IMR-90 (cell line): ENCODE data around the gene EFCC1. TPM values are rescaled to one million over a fixed set of nuclear protein-coding genes. Genes with fewer than 3 reads are reported as not detected.

Experiments
- ATAC-seq: fragments of 200-7000 bp; cut with Tn5 transposase; 2 replicates; pipeline ENCODE4 v1.9.1; 2020; ENCODE audit warnings: low read depth, mild to moderate bottlenecking, moderate library complexity
- BruUV-seq: library from RNA; stranded (reverse); fragments of 400-500 nt; replicated peaks from 2 replicates; lab custom pipeline; 2021; lab: Mats Ljungman, UMichigan
- CTCF ChIA-PET: fragments of 300-600 bp; formaldehyde crosslinking; extraction: SDS; loops from one replicate; lab custom pipeline; 2021; ENCODE audit warnings: antibody characterized with exemption; lab: Yijun Ruan, JAX
- POLR2A ChIA-PET: fragments of 300-600 bp; sonication (Branson Sonifier 250); formaldehyde crosslinking; loops from one replicate; lab custom pipeline; 2022; ENCODE audit warnings: antibody characterized with exemption; ENCODE audit not compliant: unreplicated experiment; lab: Charles Lee
- DNase-seq: peaks from one replicate; pipeline ENCODE4 v3.0.0; 2013
- H2AFZ ChIP-seq: replicated peaks from 2 replicates; pipeline ENCODE3; 2013; ENCODE audit warnings: low read length, mild to moderate bottlenecking; ENCODE audit not compliant: poor library complexity
- H2AK5ac ChIP-seq: 2 replicates; pipeline ENCODE4 v1.6.1; 2013; ENCODE audit warnings: low read depth, low read length, inconsistent platforms
- H2AK9ac ChIP-seq: replicated peaks from 2 replicates; pipeline ENCODE3; 2013; ENCODE audit warnings: mild to moderate bottlenecking, low read depth, low read length, moderate library complexity; ENCODE audit not compliant: poor library complexity
- H2BK120ac ChIP-seq: 2 replicates; pipeline ENCODE4 v1.6.1; 2013; ENCODE audit warnings: low read depth, low read length, inconsistent platforms
- H2BK15ac ChIP-seq: 3 replicates; pipeline ENCODE4 v1.6.1; 2013; ENCODE audit warnings: low read depth, low read length, inconsistent platforms
- H2BK20ac ChIP-seq: 2 replicates; pipeline ENCODE4 v1.6.1; 2013; ENCODE audit warnings: low read depth, mild to moderate bottlenecking, inconsistent platforms, low read length, moderate library complexity
- H2BK5ac ChIP-seq: 2 replicates; pipeline ENCODE4 v1.6.1; 2013; ENCODE audit warnings: mild to moderate bottlenecking, low read depth, low read length, inconsistent platforms; ENCODE audit not compliant: poor library complexity, severe bottlenecking
- H3K14ac ChIP-seq: replicated peaks from 2 replicates; pipeline ENCODE4 v1.6.1; 2013; ENCODE audit warnings: low read depth, low read length, inconsistent platforms
- H3K18ac ChIP-seq: 2 replicates; pipeline ENCODE4 v1.6.1; 2013; ENCODE audit warnings: low read depth, low read length, control low read depth
- H3K23ac ChIP-seq: 2 replicates; pipeline ENCODE4 v1.6.1; 2013; ENCODE audit warnings: low read depth, low read length, inconsistent platforms
- H3K27ac ChIP-seq: 2 replicates; pipeline ENCODE4 v1.5.1; 2013; ENCODE audit warnings: mild to moderate bottlenecking, control low read depth, low read length; ENCODE audit not compliant: insufficient read depth
- H3K27me3 ChIP-seq: 2 replicates; pipeline ENCODE4 v1.6.1; 2013; ENCODE audit warnings: low read length; ENCODE audit not compliant: control insufficient read depth, insufficient read depth
- H3K36me3 ChIP-seq: 2 replicates; pipeline ENCODE4 v1.6.1; 2013; ENCODE audit warnings: low read length, mixed read lengths; ENCODE audit not compliant: control insufficient read depth, insufficient read depth
- H3K4ac ChIP-seq: 2 replicates; pipeline ENCODE4 v1.6.1; 2013; ENCODE audit warnings: low read depth, low read length, inconsistent platforms
- H3K4me1 ChIP-seq: 2 replicates; pipeline ENCODE4 v1.6.1; 2013; ENCODE audit warnings: low read length, mixed read lengths; ENCODE audit not compliant: control insufficient read depth, insufficient read depth
- H3K4me2 ChIP-seq: 2 replicates; pipeline ENCODE4 v1.6.1; 2013; ENCODE audit warnings: low read depth, mild to moderate bottlenecking, control low read depth, low read length, moderate library complexity
- H3K4me3 ChIP-seq: 2 replicates; pipeline ENCODE4 v1.5.1; 2013; ENCODE audit warnings: low read depth, mild to moderate bottlenecking, control low read depth, low read length, moderate library complexity; ENCODE audit not compliant: insufficient read depth
- H3K56ac ChIP-seq: 2 replicates; pipeline ENCODE4 v1.6.1; 2013; ENCODE audit warnings: low read length, inconsistent platforms; ENCODE audit not compliant: insufficient read depth; ENCODE audit errors: extremely low read depth
- H3K79me1 ChIP-seq, 2 experiments: 2 replicates each; pipeline ENCODE4 v1.6.1; 2013; ENCODE audit warnings: low read length in 2 of 2, inconsistent platforms in 1 of 2, low read depth in 1 of 2
- H3K9ac ChIP-seq: 2 replicates; pipeline ENCODE4 v1.6.1; 2013; ENCODE audit warnings: low read depth, low read length, control low read depth
- H3K9me1 ChIP-seq: 2 replicates; pipeline ENCODE4 v1.6.1; 2013; ENCODE audit warnings: low read length, inconsistent platforms; ENCODE audit not compliant: insufficient read depth
- H3K9me3 ChIP-seq: 2 replicates; pipeline ENCODE4 v1.6.1; 2013; ENCODE audit warnings: low read length; ENCODE audit not compliant: control insufficient read depth, insufficient read depth
- H4K20me1 ChIP-seq: 2 replicates; pipeline ENCODE4 v1.6.1; 2013; ENCODE audit warnings: low read length, inconsistent platforms; ENCODE audit not compliant: insufficient read depth
- H4K5ac ChIP-seq: 2 replicates; pipeline ENCODE4 v1.6.1; 2013; ENCODE audit warnings: mild to moderate bottlenecking, low read depth, low read length, control low read depth
- H4K8ac ChIP-seq, 2 experiments: 2 replicates each; pipeline ENCODE4 v1.6.1; 2013; ENCODE audit warnings: low read depth in 2 of 2, low read length in 2 of 2, control low read depth in 1 of 2, inconsistent platforms in 1 of 2
- H4K91ac ChIP-seq: 2 replicates; pipeline ENCODE4 v1.6.1; 2013; ENCODE audit warnings: low read depth, low read length, inconsistent platforms; ENCODE audit not compliant: insufficient read depth
- BHLHE40 ChIP-seq: fragments of 150-350 bp; IDR thresholded peaks from 2 replicates; pipeline ENCODE4 v1.6.1; 2016; ENCODE audit warnings: mild to moderate bottlenecking, low read depth, low read length
- NFE2L2 ChIP-seq: fragments of 150-350 bp; IDR thresholded peaks from 2 replicates; pipeline ENCODE4 v1.6.1; 2016; ENCODE audit warnings: low read depth, mild to moderate bottlenecking, low read length
- POLR2A ChIP-seq: IDR thresholded peaks from 2 replicates; pipeline ENCODE4 v1.6.1; 2012; ENCODE audit warnings: mild to moderate bottlenecking, low read depth, low read length
- RFX5 ChIP-seq: IDR thresholded peaks from 2 replicates; pipeline ENCODE4 v1.8.0; 2012; ENCODE audit warnings: low read depth, mild to moderate bottlenecking, low read length, moderate library complexity
- WGBS, 2 experiments: methylation state at CpG; one replicate each; pipeline versions ENCODE4 v1.1.5 to v1.1.7; 2013; ENCODE audit warnings: missing lambda C conversion rate in 2 of 2; ENCODE audit not compliant: insufficient read length in 1 of 2; ENCODE audit errors: extremely low coverage in 2 of 2; 5-methylcytosine and 5-hydroxymethylcytosine counted together
- dilution Hi-C: fragments of 300-500 bp; cut with HindIII; formaldehyde crosslinking; loops from one replicate; pipeline ENCODE4 v1.14.3; 2018; ENCODE audit warnings: low sequenced_read_pairs; ENCODE audit not compliant: unreplicated experiment
- in situ Hi-C: fragments of 300-500 bp; cut with MboI; formaldehyde crosslinking; loops from 3 replicates; pipeline ENCODE4 v1.14.3; 2019; ENCODE audit warnings: low sequenced_read_pairs, inconsistent platforms, mixed read lengths
- intact Hi-C: fragments of 100-400 bp; cut with micrococcal nuclease; formaldehyde crosslinking; loops from 2 replicates; pipeline ENCODE4 v1.10.0; 2022
- polyA plus RNA-seq, 3 experiments: library from polyadenylated mRNA; depleted of rRNA; stranded (reverse); fragments of >200 nt; gene quantifications; 2 replicates each; pipeline ENCODE4 v1.2.3, GENCODE V29; 2012; ENCODE audit warnings: low replicate concordance in 1 of 3
- total RNA-seq: library from RNA; depleted of rRNA; stranded (reverse); fragments of >200 nt; gene quantifications from 2 replicates; pipeline ENCODE4 v1.2.3, GENCODE V29; 2012
- TF ChIP-seq, protein P1 (sequence below): conservative IDR thresholded peaks from 2 replicates; pipeline ENCODE4 v1.5.1; 2012; ENCODE audit warnings: mild to moderate bottlenecking, low read depth, low read length, improper control_type of control experiment

EFCC1 gene
- total and polyA plus RNA-seq, 2 of the 4 experiments (the other 2 are of a cell fraction) = not detected

DNA sequence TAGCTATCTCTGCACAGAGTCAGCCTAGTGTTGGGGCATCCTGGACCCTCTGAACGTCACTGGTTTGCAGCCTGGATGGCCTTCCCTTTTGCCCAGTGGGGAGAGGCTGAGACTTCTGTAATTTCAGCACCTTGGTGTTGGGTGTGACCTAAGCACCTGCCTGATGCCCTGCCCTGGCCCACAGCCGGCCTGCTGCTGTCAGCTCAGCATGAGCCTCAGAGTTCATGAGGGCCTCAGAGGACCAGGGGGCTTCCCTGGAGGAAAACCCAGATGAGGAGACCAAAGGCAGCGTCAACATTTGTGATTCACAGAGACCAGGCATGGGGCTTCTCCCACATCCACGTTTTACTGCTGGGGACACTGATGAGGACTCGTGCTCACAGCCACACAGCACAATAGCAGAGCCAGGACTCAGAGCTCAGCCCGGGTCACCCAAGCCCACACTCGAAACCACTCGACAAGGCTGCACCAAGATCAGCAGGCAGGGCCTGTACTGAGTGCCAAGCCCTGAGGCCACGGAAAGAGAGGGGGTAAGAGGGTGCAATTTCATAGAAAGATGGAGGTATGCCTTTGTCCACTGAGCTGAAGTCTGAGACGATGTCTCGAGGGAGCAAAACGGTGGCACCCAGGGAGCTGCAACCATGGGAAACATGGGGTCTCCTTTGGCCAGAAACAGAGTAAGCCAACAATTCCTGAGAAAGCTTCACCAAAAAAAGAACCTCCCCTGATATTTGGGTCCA is 49.6 kb downstream of the EFCC1 start:
- intact Hi-C loops = loop anchor here (5.0 to 10.0 kb wide), 2 partner anchors 64 to 197 kb away; partner anchors contain the start of gene COPG1
- 80% methylated on average over 5 of the region's 12 CpGs; no CpG with 5 or more reads in 1 of the 2 experiments for WGBS, 2 experiments
- no peak for ATAC-seq
- no peak overlapping the region for H3K23ac ChIP-seq
- no peaks in the 10 kb centered on the region for H4K20me1 ChIP-seq
- in situ Hi-C loops = loop anchor here (10.0 kb wide), 1 partner anchor 194 kb away; the partner anchor contains the start of gene COPG1
- no peak overlapping the region for H3K9ac ChIP-seq
- no peak overlapping the region for H2AK9ac ChIP-seq
- no peak overlapping the region for H4K5ac ChIP-seq
- no peak overlapping the region for H3K27ac ChIP-seq
- BruUV-seq = no TSS peak
- H3K14ac ChIP-seq = no peak overlapping the region
- ChIA-PET POLR2A (no interaction called here), CTCF (interaction anchor here (0.6 to 1.5 kb wide), 3 partner anchors 8 to 81 kb away, joined by 3 to 4 read pairs (median 4); no protein-coding TSS in a partner anchor)
- no peak overlapping the region for H2BK120ac ChIP-seq
- no peak overlapping the region for H4K91ac ChIP-seq
- H3K4me2 ChIP-seq = no peak overlapping the region
- no peaks in the 10 kb centered on the region for H3K9me1 ChIP-seq
- peaks cover 14% of the 10 kb centered on the region for H3K9me3 ChIP-seq
- no peak overlapping the region for H3K4ac ChIP-seq
- dilution Hi-C loops = no loop called here
- H3K56ac ChIP-seq = no peak overlapping the region
- no peak overlapping the region for H2BK20ac ChIP-seq
- peak overlapping the region; percentile 11 for H2AFZ ChIP-seq
- no peak overlapping the region for H3K18ac ChIP-seq
- H3K4me3 ChIP-seq = no peak overlapping the region
- H2BK5ac ChIP-seq = no peak overlapping the region
- H2AK5ac ChIP-seq = no peak overlapping the region
- no peaks in the 10 kb centered on the region for H3K36me3 ChIP-seq
- H3K79me1 ChIP-seq = no peaks in the 10 kb centered on the region
- H3K27me3 ChIP-seq = peaks cover 17% of the 10 kb centered on the region
- H4K8ac ChIP-seq = no peak overlapping the region
- TF ChIP-seq NFE2L2 (no peak), POLR2A (no peak), RFX5 (no peak), BHLHE40 (no peak)
- TF ChIP-seq, protein P1, sequence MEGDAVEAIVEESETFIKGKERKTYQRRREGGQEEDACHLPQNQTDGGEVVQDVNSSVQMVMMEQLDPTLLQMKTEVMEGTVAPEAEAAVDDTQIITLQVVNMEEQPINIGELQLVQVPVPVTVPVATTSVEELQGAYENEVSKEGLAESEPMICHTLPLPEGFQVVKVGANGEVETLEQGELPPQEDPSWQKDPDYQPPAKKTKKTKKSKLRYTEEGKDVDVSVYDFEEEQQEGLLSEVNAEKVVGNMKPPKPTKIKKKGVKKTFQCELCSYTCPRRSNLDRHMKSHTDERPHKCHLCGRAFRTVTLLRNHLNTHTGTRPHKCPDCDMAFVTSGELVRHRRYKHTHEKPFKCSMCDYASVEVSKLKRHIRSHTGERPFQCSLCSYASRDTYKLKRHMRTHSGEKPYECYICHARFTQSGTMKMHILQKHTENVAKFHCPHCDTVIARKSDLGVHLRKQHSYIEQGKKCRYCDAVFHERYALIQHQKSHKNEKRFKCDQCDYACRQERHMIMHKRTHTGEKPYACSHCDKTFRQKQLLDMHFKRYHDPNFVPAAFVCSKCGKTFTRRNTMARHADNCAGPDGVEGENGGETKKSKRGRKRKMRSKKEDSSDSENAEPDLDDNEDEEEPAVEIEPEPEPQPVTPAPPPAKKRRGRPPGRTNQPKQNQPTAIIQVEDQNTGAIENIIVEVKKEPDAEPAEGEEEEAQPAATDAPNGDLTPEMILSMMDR = no peak
- no peak overlapping the region for H2BK15ac ChIP-seq
- no peaks in the 10 kb centered on the region for H3K4me1 ChIP-seq
- no peak for DNase-seq
